ENCODE results near the gene LRRC1.
A peak's percentile ranks its signal among the peaks of the same experiment; 100 is the strongest.
"Not testable (repeated sequence)": the region's sequence is repeated elsewhere in the genome, so short reads cannot be mapped to it uniquely, and the experiment has no call there.

The LRRC1 gene

GRCh38 chr6:53790886-53791285 is 3.9 kb upstream of the LRRC1 start:
- DNase-seq = no peak
- intact Hi-C loops (cut with DNase I) = loop anchor here (5.0 to 10.0 kb wide), 2 partner anchors 74 to 244 kb away; partner anchors contain the start of gene GCLC

GRCh38 chr6:53792016-53792415 is 2.8 kb upstream of the LRRC1 start:
- intact Hi-C loops (cut with DNase I) = loop anchor here (5.0 to 10.0 kb wide), 2 partner anchors 73 to 245 kb away; partner anchors contain the start of gene GCLC
- DNase-seq = no peak

GRCh38 chr6:53792973-53793317 is 1.9 kb upstream of the LRRC1 start:
- no peak for DNase-seq
- intact Hi-C loops (cut with DNase I) = loop anchor here (5.0 to 10.0 kb wide), 2 partner anchors 72 to 246 kb away; partner anchors contain the start of gene GCLC

GRCh38 chr6:53793318-53794136 is 1.3 kb upstream of the LRRC1 start:
- DNase-seq = peak in 9 of 10 donors; percentile 26 to 93 (median 56)
- intact Hi-C loops (cut with DNase I) = loop anchor here (1.0 to 10.0 kb wide), 3 partner anchors 71 to 246 kb away; partner anchors contain the start of gene GCLC

- peak; percentile 66 to 97 (median 78) for DNase-seq
- intact Hi-C loops (cut with DNase I) = loop anchor here (1.0 to 10.0 kb wide), 3 partner anchors 71 to 247 kb away; partner anchors contain the start of gene GCLC
Measured at GRCh38 chr6:53794137-53794719, 577 bp upstream of the LRRC1 start.

- intact Hi-C loops (cut with DNase I) = loop anchor here (5.0 to 10.0 kb wide), 2 partner anchors 37 to 69 kb away; no protein-coding TSS in a partner anchor
Measured at GRCh38 chr6:53795340-53795701, 516 bp downstream of the LRRC1 start.

GRCh38 chr6:53795702-53796450 is 1.1 kb downstream of the LRRC1 start:
- intact Hi-C loops (cut with DNase I) = loop anchor here (5.0 to 10.0 kb wide), 2 partner anchors 36 to 69 kb away; no protein-coding TSS in a partner anchor
- peak in 9 of 10 donors; percentile 25 to 89 (median 43) for DNase-seq

More at GRCh38 chr6:53795340-53795701, 516 bp downstream of the LRRC1 start:
- DNase-seq = peak in 2 of 10 donors; percentile 27 to 85

- no peak for DNase-seq
- intact Hi-C loops (cut with DNase I) = loop anchor here (5.0 to 10.0 kb wide), 2 partner anchors 36 to 68 kb away; no protein-coding TSS in a partner anchor
Measured at GRCh38 chr6:53796451-53796780, 1.6 kb downstream of the LRRC1 start.

GRCh38 chr6:53796791-53797190 is 2.0 kb downstream of the LRRC1 start:
- no peak for DNase-seq
- intact Hi-C loops (cut with DNase I) = loop anchor here (5.0 to 10.0 kb wide), 2 partner anchors 36 to 68 kb away; no protein-coding TSS in a partner anchor

GRCh38 chr6:53797304-53797703 is 2.5 kb downstream of the LRRC1 start:
- intact Hi-C loops (cut with DNase I) = loop anchor here (5.0 to 10.0 kb wide), 2 partner anchors 35 to 67 kb away; no protein-coding TSS in a partner anchor
- DNase-seq = no peak

GRCh38 chr6:53799340-53799739 is 4.5 kb downstream of the LRRC1 start:
- intact Hi-C loops (cut with DNase I) = loop anchor here (5.0 to 10.0 kb wide), 2 partner anchors 33 to 65 kb away; no protein-coding TSS in a partner anchor

GRCh38 chr6:53801022-53801421 is 6.2 kb downstream of the LRRC1 start:
- DNase-seq = no peak
- intact Hi-C loops (cut with DNase I) = no loop called here

More at GRCh38 chr6:53799340-53799739, 4.5 kb downstream of the LRRC1 start:
- DNase-seq = no peak

- no peak for DNase-seq
- intact Hi-C loops (cut with DNase I) = no loop called here
Measured at GRCh38 chr6:53802582-53802981, 7.8 kb downstream of the LRRC1 start.

GRCh38 chr6:53803081-53803860 is 8.5 kb downstream of the LRRC1 start:
- intact Hi-C loops (cut with DNase I) = no loop called here
- no peak for DNase-seq

- DNase-seq = no peak
- intact Hi-C loops (cut with DNase I) = no loop called here
Measured at GRCh38 chr6:53805016-53805415, 10.2 kb downstream of the LRRC1 start.

- intact Hi-C loops (cut with DNase I) = no loop called here
- DNase-seq = no peak
Measured at GRCh38 chr6:53805725-53806124, 10.9 kb downstream of the LRRC1 start.

GRCh38 chr6:53807606-53808005 is 12.8 kb downstream of the LRRC1 start:
- intact Hi-C loops (cut with DNase I) = not testable (repeated sequence)

GRCh38 chr6:53808302-53808881 is 13.6 kb downstream of the LRRC1 start:
- no peak for DNase-seq
- intact Hi-C loops (cut with DNase I) = no loop called here

More at GRCh38 chr6:53807606-53808005, 12.8 kb downstream of the LRRC1 start:
- DNase-seq = not testable (repeated sequence)

- DNase-seq = no peak
- intact Hi-C loops (cut with DNase I) = no loop called here
Measured at GRCh38 chr6:53809691-53810090, 14.9 kb downstream of the LRRC1 start.

Data from posterior cingulate gyrus (tissue), 11 donors.